Tibial nerve (tissue), 4 donors: ENCODE data around the gene SLX9.

Source experiments
- EP300 ChIP-seq, 2 donors: sonication (generic); formaldehyde crosslinking; IDR thresholded peaks; one replicate each; pipeline ENCODE4 v1.6.1; 2017; ENCODE audit warnings: antibody characterized with exemption in 2 of 2, mild to moderate bottlenecking in 1 of 2
- POLR2A ChIP-seq, 2 donors: fragments of 450-650 bp; IDR thresholded peaks; one replicate each; pipeline ENCODE4 v1.6.1; 2017; ENCODE audit warnings: antibody characterized with exemption in 2 of 2, mild to moderate bottlenecking in 2 of 2, moderate library complexity in 2 of 2
- TF ChIP-seq, protein P1 (sequence below), 5 experiments: fragments of 200-600 bp in 3 of 5; fragments of 450-650 bp in 2 of 5; sonication (generic) in 3 of 5; IDR thresholded peaks; one replicate each; pipeline ENCODE4 v1.5.1; 2016 to 2019; ENCODE audit warnings: antibody characterized with exemption in 5 of 5, mild to moderate bottlenecking in 3 of 5, moderate library complexity in 2 of 5

DNA sequence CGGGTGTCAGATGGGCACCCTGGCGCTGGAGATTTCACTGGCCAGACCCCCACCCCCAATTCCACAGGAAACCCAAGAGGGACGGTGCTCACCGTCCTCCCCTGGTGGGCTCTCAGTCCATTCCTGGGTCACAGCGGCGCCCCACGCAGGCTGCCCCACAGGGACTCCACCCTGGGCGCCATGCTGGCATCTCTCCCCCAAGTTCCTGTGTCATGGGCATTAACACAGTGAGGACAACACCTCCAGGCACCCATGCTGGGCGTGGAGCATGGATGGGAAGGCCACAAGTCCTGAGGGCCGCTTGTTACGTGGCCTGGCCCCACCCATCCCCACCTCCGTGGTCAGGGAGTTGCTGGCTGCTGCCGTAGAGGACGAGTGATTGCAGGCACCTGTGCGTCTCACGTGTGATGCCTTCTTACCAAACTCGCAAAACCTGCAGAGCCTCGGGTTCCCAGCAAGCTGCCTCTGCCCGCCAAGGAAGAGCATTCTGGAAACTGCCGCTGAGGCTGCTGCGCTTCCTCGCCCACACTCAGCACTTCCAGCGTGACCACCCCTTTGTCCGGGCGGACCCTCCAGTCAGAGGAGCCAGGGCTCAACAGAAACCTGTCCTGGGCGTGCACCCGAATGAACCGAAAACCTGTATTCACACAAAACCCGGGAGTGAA lies 60.3 kb downstream of the SLX9 start:
- TF ChIP-seq EP300 (IDR thresholded peaks at IDR 0.05) (no peak), POLR2A (IDR thresholded peaks at IDR 0.05) (no peak)
- TF ChIP-seq, protein P1, sequence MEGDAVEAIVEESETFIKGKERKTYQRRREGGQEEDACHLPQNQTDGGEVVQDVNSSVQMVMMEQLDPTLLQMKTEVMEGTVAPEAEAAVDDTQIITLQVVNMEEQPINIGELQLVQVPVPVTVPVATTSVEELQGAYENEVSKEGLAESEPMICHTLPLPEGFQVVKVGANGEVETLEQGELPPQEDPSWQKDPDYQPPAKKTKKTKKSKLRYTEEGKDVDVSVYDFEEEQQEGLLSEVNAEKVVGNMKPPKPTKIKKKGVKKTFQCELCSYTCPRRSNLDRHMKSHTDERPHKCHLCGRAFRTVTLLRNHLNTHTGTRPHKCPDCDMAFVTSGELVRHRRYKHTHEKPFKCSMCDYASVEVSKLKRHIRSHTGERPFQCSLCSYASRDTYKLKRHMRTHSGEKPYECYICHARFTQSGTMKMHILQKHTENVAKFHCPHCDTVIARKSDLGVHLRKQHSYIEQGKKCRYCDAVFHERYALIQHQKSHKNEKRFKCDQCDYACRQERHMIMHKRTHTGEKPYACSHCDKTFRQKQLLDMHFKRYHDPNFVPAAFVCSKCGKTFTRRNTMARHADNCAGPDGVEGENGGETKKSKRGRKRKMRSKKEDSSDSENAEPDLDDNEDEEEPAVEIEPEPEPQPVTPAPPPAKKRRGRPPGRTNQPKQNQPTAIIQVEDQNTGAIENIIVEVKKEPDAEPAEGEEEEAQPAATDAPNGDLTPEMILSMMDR (IDR thresholded peaks at IDR 0.05) = no peak
